GM13976 (cell line): ENCODE results near the gene NDUFV1.

Experiments
- DNase-seq: peaks from one replicate; pipeline ENCODE4 v3.0.0; 2012; ENCODE audit warnings: low spot score
- in situ Hi-C: fragments of 300-500 bp; cut with MboI; formaldehyde crosslinking; loops from one replicate; pipeline ENCODE4 v1.12.0; 2022; ENCODE audit warnings: low sequenced_read_pairs, mixed read lengths, inconsistent platforms; ENCODE audit not compliant: unreplicated experiment
- TF ChIP-seq, protein P1 (sequence below): IDR thresholded peaks from 2 replicates; pipeline ENCODE4 v1.5.1; 2012; ENCODE audit warnings: borderline replicate concordance, mild to moderate bottlenecking; ENCODE audit not compliant: insufficient read depth; ENCODE audit errors: extremely low read depth, missing control alignments, control extremely low read depth

Gene NDUFV1

GRCh38 chr11:67611165-67611564 is 4.4 kb downstream of the NDUFV1 start:
- TF ChIP-seq, protein P1, sequence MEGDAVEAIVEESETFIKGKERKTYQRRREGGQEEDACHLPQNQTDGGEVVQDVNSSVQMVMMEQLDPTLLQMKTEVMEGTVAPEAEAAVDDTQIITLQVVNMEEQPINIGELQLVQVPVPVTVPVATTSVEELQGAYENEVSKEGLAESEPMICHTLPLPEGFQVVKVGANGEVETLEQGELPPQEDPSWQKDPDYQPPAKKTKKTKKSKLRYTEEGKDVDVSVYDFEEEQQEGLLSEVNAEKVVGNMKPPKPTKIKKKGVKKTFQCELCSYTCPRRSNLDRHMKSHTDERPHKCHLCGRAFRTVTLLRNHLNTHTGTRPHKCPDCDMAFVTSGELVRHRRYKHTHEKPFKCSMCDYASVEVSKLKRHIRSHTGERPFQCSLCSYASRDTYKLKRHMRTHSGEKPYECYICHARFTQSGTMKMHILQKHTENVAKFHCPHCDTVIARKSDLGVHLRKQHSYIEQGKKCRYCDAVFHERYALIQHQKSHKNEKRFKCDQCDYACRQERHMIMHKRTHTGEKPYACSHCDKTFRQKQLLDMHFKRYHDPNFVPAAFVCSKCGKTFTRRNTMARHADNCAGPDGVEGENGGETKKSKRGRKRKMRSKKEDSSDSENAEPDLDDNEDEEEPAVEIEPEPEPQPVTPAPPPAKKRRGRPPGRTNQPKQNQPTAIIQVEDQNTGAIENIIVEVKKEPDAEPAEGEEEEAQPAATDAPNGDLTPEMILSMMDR = no peak
- in situ Hi-C loops = no loop called here
- no peak for DNase-seq

GRCh38 chr11:67611704-67612587 is 5.2 kb downstream of the NDUFV1 start:
- no peak for DNase-seq
- TF ChIP-seq, protein P1 = no peak
- in situ Hi-C loops = no loop called here

DNA sequence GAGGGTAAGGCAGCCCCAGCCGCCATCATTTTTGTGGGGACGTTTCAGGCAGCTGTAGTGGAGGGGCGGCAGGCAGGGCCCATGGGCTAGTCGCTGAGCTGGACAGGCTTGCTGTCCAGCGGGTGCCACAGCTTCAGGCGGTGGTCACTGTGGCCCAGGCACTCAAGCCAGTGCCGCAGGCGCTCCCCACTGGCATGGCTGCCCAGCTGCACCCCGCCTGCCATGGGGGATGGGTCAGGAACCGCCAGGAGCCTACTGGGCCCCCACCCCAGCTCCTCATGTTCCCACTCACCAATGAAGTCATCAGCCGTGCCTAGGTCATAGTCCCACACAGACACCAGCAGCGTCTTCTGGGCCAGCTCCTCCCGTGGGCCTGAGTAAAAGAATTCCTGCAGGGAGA is 6.0 kb downstream of the NDUFV1 start:
- DNase-seq = no peak
- in situ Hi-C loops = no loop called here
- TF ChIP-seq, protein P1 = no peak

DNA sequence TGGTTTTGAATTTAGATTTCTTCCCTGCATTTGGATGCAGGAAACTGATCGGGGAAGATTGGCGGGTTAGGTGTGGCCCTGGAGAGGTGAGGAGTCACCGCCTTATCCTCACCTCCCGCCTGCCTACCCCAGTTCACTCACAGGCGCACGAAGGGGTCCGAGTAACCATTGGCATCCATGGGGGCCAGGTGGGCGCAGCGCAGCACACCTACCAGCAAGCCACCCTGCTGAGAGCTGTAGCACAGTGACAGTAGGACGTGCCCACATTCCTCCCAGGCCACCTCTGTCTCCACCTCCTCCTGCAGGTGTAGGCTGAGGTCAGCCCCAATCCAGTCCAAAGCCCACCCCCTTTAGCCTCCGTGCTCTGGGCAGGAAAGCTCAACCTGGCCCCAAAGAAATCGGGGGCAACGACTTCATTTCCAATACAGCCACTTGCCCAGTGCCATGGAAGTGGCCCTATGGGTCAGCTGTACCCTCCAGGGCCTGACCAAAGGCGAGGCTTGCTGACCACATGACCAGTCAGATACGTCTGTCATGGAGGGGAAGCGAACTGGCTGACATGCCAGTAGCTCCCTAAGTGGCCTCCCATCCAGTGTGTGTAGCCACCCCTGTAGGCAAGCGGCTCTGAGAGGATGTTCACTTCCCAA is 6.7 kb downstream of the NDUFV1 start:
- no peak for DNase-seq
- TF ChIP-seq, protein P1 = no peak
- in situ Hi-C loops = no loop called here

DNA sequence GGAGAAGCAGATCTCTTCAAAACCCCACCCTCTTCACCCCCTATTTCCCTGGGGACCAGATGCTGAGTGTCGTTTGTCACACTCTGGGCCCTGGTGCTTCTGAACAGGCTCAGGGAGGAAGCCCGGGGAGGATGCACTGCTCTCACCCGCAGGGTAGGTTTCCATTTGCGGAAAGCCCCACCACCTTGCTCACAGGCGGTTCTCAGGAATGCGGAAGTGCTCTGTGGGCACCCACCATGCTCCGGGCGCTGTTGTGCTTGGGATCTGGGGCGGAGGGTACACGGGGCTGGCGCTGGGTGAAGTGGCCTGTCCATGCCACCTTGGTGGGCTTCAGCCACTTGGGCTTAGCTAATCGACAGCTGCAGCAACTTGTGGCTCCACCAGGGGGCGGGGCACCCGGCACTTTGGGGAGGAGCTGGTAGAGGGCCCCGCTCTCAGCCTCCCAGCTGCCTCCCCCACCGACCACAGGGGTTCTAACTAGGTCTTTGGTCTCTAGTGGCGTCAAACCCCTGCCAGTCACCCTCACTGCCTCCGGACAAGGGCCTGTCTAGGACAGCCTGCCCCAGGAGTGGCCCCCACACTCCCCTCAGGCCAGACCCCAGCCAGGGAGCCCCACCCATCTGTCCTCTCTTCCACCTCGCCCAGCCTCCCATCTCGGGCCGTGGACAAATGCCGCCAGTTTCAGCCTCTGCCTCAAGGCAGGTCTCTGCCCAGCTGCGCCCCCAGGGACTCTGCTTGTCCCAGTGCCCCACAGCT is 7.4 kb downstream of the NDUFV1 start:
- in situ Hi-C loops = no loop called here
- peak; percentile 89 for DNase-seq
- TF ChIP-seq, protein P1 = peak; percentile 38
